GM21526 (cell line): ENCODE measurements around the gene SERPINA12.

Experiments
- ATAC-seq: cut with Tn5 transposase; IDR thresholded peaks from one replicate; pipeline ENCODE4 v1.9.1; 2021; ENCODE audit warnings: moderate library complexity; ENCODE audit not compliant: unreplicated experiment, low FRiP score

Gene SERPINA12

GRCh38 chr14:94445003-94445402, 64.3 kb downstream of the SERPINA12 start:
- no peak for ATAC-seq

- ATAC-seq = no peak
These were observed 67.6 kb downstream of the SERPINA12 start for GRCh38 chr14:94441531-94442205.

GRCh38 chr14:94441130-94441529, 68.1 kb downstream of the SERPINA12 start:
- ATAC-seq = no peak

- no peak for ATAC-seq
These were observed 69.7 kb downstream of the SERPINA12 start for GRCh38 chr14:94439453-94440057.
